ENCODE data around the gene TMEM132D.

The TMEM132D gene

GRCh38 chr12:129339336-129339735 is 564.5 kb downstream of the TMEM132D start:
- no peak for DNase-seq (ENCODE audit: low read depth)

GRCh38 chr12:129337413-129337812 is 566.4 kb downstream of the TMEM132D start:
- DNase-seq (ENCODE audit: low read depth) = no peak

GRCh38 chr12:129335773-129336172 is 568.1 kb downstream of the TMEM132D start:
- no peak for DNase-seq (ENCODE audit: low read depth)

GRCh38 chr12:129332286-129332685 is 571.5 kb downstream of the TMEM132D start:
- no peak for DNase-seq (ENCODE audit: low read depth)

GRCh38 chr12:129331356-129332085 is 572.3 kb downstream of the TMEM132D start:
- DNase-seq (ENCODE audit: low read depth) = no peak

GRCh38 chr12:129328235-129328634 is 575.6 kb downstream of the TMEM132D start:
- no peak for DNase-seq (ENCODE audit: low read depth)

GRCh38 chr12:129325566-129325965 is 578.3 kb downstream of the TMEM132D start:
- DNase-seq (ENCODE audit: low read depth) = no peak

GRCh38 chr12:129312048-129312447 is 591.8 kb downstream of the TMEM132D start:
- DNase-seq (ENCODE audit: low read depth) = no peak

GRCh38 chr12:129310346-129310745 is 593.5 kb downstream of the TMEM132D start:
- no peak for DNase-seq (ENCODE audit: low read depth)

GRCh38 chr12:129305851-129306250 is 598.0 kb downstream of the TMEM132D start:
- DNase-seq (ENCODE audit: low read depth) = no peak

- no peak for DNase-seq (ENCODE audit: low read depth)
These were observed 599.3 kb downstream of the TMEM132D start for GRCh38 chr12:129304529-129304928.

GRCh38 chr12:129300011-129300410 is 603.8 kb downstream of the TMEM132D start:
- DNase-seq (ENCODE audit: low read depth) = no peak

GRCh38 chr12:129298921-129299320 is 604.9 kb downstream of the TMEM132D start:
- no peak for DNase-seq (ENCODE audit: low read depth)

GRCh38 chr12:129296671-129297070 is 607.2 kb downstream of the TMEM132D start:
- DNase-seq (ENCODE audit: low read depth) = no peak

- DNase-seq (ENCODE audit: low read depth) = no peak
These were observed 609.0 kb downstream of the TMEM132D start for GRCh38 chr12:129294868-129295267.

GRCh38 chr12:129279771-129280170 is 624.1 kb downstream of the TMEM132D start:
- no peak for DNase-seq (ENCODE audit: low read depth)

- DNase-seq (ENCODE audit: low read depth) = no peak
These were observed 627.3 kb downstream of the TMEM132D start for GRCh38 chr12:129276361-129277060.

GRCh38 chr12:129269756-129270495 is 633.9 kb downstream of the TMEM132D start:
- no peak for DNase-seq (ENCODE audit: low read depth)

GRCh38 chr12:129258781-129259318 is 645.0 kb downstream of the TMEM132D start:
- no peak for DNase-seq (ENCODE audit: low read depth)

- no peak for DNase-seq (ENCODE audit: low read depth)
These were observed 646.3 kb downstream of the TMEM132D start for GRCh38 chr12:129257524-129257923.

GRCh38 chr12:129246630-129247029 is 657.2 kb downstream of the TMEM132D start:
- DNase-seq (ENCODE audit: low read depth) = no peak

- no peak for DNase-seq (ENCODE audit: low read depth)
These were observed 658.1 kb downstream of the TMEM132D start for GRCh38 chr12:129245769-129246168.

- DNase-seq (ENCODE audit: low read depth) = no peak
These were observed 662.0 kb downstream of the TMEM132D start for GRCh38 chr12:129241852-129242251.

Measured in activated T-cell treated with anti-CD3 and anti-CD28 coated beads for 48 hours (primary cell).